GM12891 (cell line): ENCODE data around the gene GMEB2.

ENCODE experiments used
- PAX5 ChIP-seq: IDR thresholded peaks from 2 replicates; pipeline ENCODE4 v1.6.1; 2011; ENCODE audit warnings: low read length, moderate library complexity, mild to moderate bottlenecking; ENCODE audit not compliant: insufficient read depth, severe bottlenecking
- POLR2A ChIP-seq: IDR thresholded peaks from 2 replicates; pipeline ENCODE4 v1.6.1; 2011; ENCODE audit warnings: low read depth, low read length, control low read depth
- POLR2AphosphoS5 ChIP-seq: IDR thresholded peaks from 2 replicates; pipeline ENCODE4 v1.6.1; 2011; ENCODE audit warnings: low read depth, low read length, control low read depth
- POU2F2 ChIP-seq: IDR thresholded peaks from 2 replicates; pipeline ENCODE4 v1.6.1; 2011; ENCODE audit warnings: low read depth, mild to moderate bottlenecking, control low read depth, low read length, moderate library complexity
- SPI1 ChIP-seq: IDR thresholded peaks from 2 replicates; pipeline ENCODE4 v1.6.1; 2011; ENCODE audit warnings: low read depth, low read length, control low read depth
- TAF1 ChIP-seq: IDR thresholded peaks from 2 replicates; pipeline ENCODE4 v1.6.1; 2011; ENCODE audit warnings: low read depth, low read length, control low read depth

GRCh38 chr20:63543733-63544132 is 83.2 kb downstream of the GMEB2 start:
- no peak for TF ChIP-seq POLR2A
- TF ChIP-seq TAF1: no peak
- TF ChIP-seq POLR2AphosphoS5: no peak
- no peak for TF ChIP-seq POU2F2
- TF ChIP-seq PAX5: no peak
- TF ChIP-seq SPI1: no peak
